GM23338 (cell line): ENCODE data around the gene TMEM50A. TPM values are rescaled to one million over a fixed set of nuclear protein-coding genes. Genes with fewer than 3 reads are reported as not detected.

Experiments
- ATAC-seq: fragments of 200-7000 bp; cut with Tn5 transposase; 3 replicates; pipeline ENCODE4 v1.9.1; 2020
- DNase-seq: peaks from one replicate; pipeline ENCODE4 v3.0.0-alpha.2; 2015; ENCODE audit warnings: low spot score
- H2AFZ ChIP-seq: fragments of 200-600 bp; sonication (generic); 2 replicates; pipeline ENCODE4 v1.8.0; 2016; ENCODE audit warnings: antibody characterized with exemption, mild to moderate bottlenecking, moderate library complexity
- H3F3A ChIP-seq: fragments of 200-600 bp; sonication (generic); replicated peaks from 2 replicates; pipeline ENCODE4 v1.8.0; 2017; ENCODE audit warnings: antibody characterized with exemption, mixed run types, low read depth
- H3K27ac ChIP-seq: fragments of 200-600 bp; sonication (generic); 2 replicates; pipeline ENCODE4 v1.6.1; 2016; ENCODE audit warnings: low read depth
- H3K27me3 ChIP-seq: fragments of 200-600 bp; sonication (generic); 2 replicates; pipeline ENCODE4 v1.8.0; 2016; ENCODE audit warnings: mild to moderate bottlenecking, mixed run types, moderate library complexity; ENCODE audit not compliant: insufficient read depth
- H3K36me3 ChIP-seq: fragments of 200-600 bp; sonication (generic); 2 replicates; pipeline ENCODE4 v1.8.0; 2016; ENCODE audit warnings: mild to moderate bottlenecking; ENCODE audit not compliant: insufficient read depth
- H3K4me1 ChIP-seq: fragments of 200-600 bp; sonication (generic); 2 replicates; pipeline ENCODE4 v1.8.0; 2016; ENCODE audit warnings: mild to moderate bottlenecking, moderate library complexity; ENCODE audit not compliant: insufficient read depth
- H3K4me2 ChIP-seq: fragments of 200-600 bp; sonication (generic); 2 replicates; pipeline ENCODE4 v1.7.1; 2017; ENCODE audit warnings: mixed run types
- H3K4me3 ChIP-seq: fragments of 200-600 bp; sonication (generic); 2 replicates; pipeline ENCODE4 v1.6.1; 2016; ENCODE audit warnings: mixed run types
- H3K79me2 ChIP-seq: fragments of 200-600 bp; sonication (generic); replicated peaks from 2 replicates; pipeline ENCODE4 v1.8.0; 2017; ENCODE audit warnings: mild to moderate bottlenecking; ENCODE audit not compliant: insufficient read depth
- H3K9me2 ChIP-seq: fragments of 200-600 bp; sonication (generic); 2 replicates; pipeline ENCODE4 v1.8.0; 2017; ENCODE audit not compliant: insufficient read depth
- H4K20me1 ChIP-seq: fragments of 200-600 bp; sonication (generic); replicated peaks from 2 replicates; pipeline ENCODE4 v1.8.0; 2017; ENCODE audit warnings: mild to moderate bottlenecking; ENCODE audit not compliant: insufficient read depth
- H3K27ac Mint-ChIP-seq: 2 replicates; pipeline ENCODE4 v1.8.0; 2020; ENCODE audit warnings: inconsistent platforms, mild to moderate bottlenecking, moderate library complexity, mixed read lengths
- H3K27me3 Mint-ChIP-seq: 3 replicates; pipeline ENCODE4 v1.8.0; 2022; ENCODE audit warnings: low read depth, mild to moderate bottlenecking, moderate library complexity, mixed read lengths, inconsistent platforms; ENCODE audit not compliant: insufficient read depth, poor library complexity
- H3K36me3 Mint-ChIP-seq: 3 replicates; pipeline ENCODE4 v1.8.0; 2021; ENCODE audit warnings: low read depth, mild to moderate bottlenecking, inconsistent platforms, moderate library complexity, mixed read lengths
- H3K4me1 Mint-ChIP-seq: 3 replicates; pipeline ENCODE4 v1.8.0; 2020; ENCODE audit warnings: mild to moderate bottlenecking, inconsistent platforms, mixed read lengths
- H3K4me3 Mint-ChIP-seq: 3 replicates; pipeline ENCODE4 v1.8.0; 2021; ENCODE audit warnings: moderate library complexity, mild to moderate bottlenecking, inconsistent platforms, mixed read lengths
- H3K9me3 Mint-ChIP-seq: 3 replicates; pipeline ENCODE4 v1.8.0; 2020; ENCODE audit warnings: moderate library complexity, mild to moderate bottlenecking, inconsistent platforms, mixed read lengths
- ETS1 ChIP-seq: IDR thresholded peaks from 2 replicates; pipeline ENCODE4 v1.6.1; 2016; ENCODE audit warnings: antibody characterized with exemption
- EZH2 ChIP-seq: fragments of 200-600 bp; sonication (generic); IDR thresholded peaks from one replicate; pipeline ENCODE4 v1.8.0; 2017; ENCODE audit warnings: antibody characterized with exemption, mild to moderate bottlenecking, low read depth; ENCODE audit not compliant: unreplicated experiment
- EZH2phosphoT487 ChIP-seq: fragments of 200-600 bp; sonication (generic); IDR thresholded peaks from one replicate; pipeline ENCODE4 v1.8.1; 2018; ENCODE audit warnings: antibody characterized with exemption; ENCODE audit not compliant: unreplicated experiment
- NANOG ChIP-seq: IDR thresholded peaks from 2 replicates; pipeline ENCODE4 v1.6.1; 2016; ENCODE audit warnings: antibody characterized with exemption, borderline replicate concordance
- POLR2AphosphoS5 ChIP-seq: IDR thresholded peaks from 2 replicates; pipeline ENCODE4 v1.6.1; 2016; ENCODE audit warnings: antibody characterized with exemption, low read depth
- STAT1 ChIP-seq: IDR thresholded peaks from one replicate; pipeline ENCODE4 v1.6.1; 2016; ENCODE audit warnings: antibody characterized with exemption; ENCODE audit not compliant: unreplicated experiment
- ZNF114 ChIP-seq: fragments of 250-450 bp; sonication (Bioruptor Pico); IDR thresholded peaks from 2 replicates; pipeline ENCODE4 v1.5.0; 2020; ENCODE audit warnings: mild to moderate bottlenecking, moderate library complexity
- ZNF331 ChIP-seq: fragments of 250-450 bp; sonication (Bioruptor Pico); IDR thresholded peaks from 2 replicates; pipeline ENCODE4 v1.5.0; 2020; ENCODE audit warnings: low read depth, mild to moderate bottlenecking, moderate library complexity
- polyA plus RNA-seq: library from polyadenylated mRNA; unstranded; fragments of >200 nt; fragmentation: Nextera tagmentation; extraction: Ambion mirVana; gene quantifications from 2 replicates; pipeline ENCODE4 v1.2.1, GENCODE V29; 2016
- total RNA-seq: library from RNA; depleted of rRNA; stranded (reverse); fragments of >200 nt; shearing (Covaris generic); gene quantifications from 2 replicates; pipeline ENCODE4 v1.2.3, GENCODE V29; 2014
- TF ChIP-seq, protein P1 (sequence below), 2 experiments: fragments of 200-600 bp in 1 of 2; sonication (generic) in 1 of 2; conservative IDR thresholded peaks; 2 replicates each; pipeline versions ENCODE4 v1.5.1 to v1.6.1; 2016 to 2017; ENCODE audit warnings: antibody characterized with exemption in 2 of 2, low read depth in 2 of 2, mild to moderate bottlenecking in 2 of 2, moderate library complexity in 1 of 2
- TF ChIP-seq, protein P2 (sequence below): IDR thresholded peaks from one replicate; pipeline ENCODE4 v1.6.1; 2018; ENCODE audit warnings: antibody characterized with exemption; ENCODE audit not compliant: unreplicated experiment

The TMEM50A gene
- total and polyA plus RNA-seq, 2 experiments from 2014 or later, result 71.4 to 181 TPM

- H3K4me3 Mint-ChIP-seq, result no peak overlapping the region
- peaks cover 24% of the 10 kb centered on the region for H4K20me1 ChIP-seq
- no peaks in the 10 kb centered on the region for H3K9me2 ChIP-seq
- no peaks in the 10 kb centered on the region for H3K9me3 Mint-ChIP-seq
- TF ChIP-seq POLR2AphosphoS5, result no peak
- no peak for TF ChIP-seq EZH2phosphoT487
- TF ChIP-seq, protein P1, sequence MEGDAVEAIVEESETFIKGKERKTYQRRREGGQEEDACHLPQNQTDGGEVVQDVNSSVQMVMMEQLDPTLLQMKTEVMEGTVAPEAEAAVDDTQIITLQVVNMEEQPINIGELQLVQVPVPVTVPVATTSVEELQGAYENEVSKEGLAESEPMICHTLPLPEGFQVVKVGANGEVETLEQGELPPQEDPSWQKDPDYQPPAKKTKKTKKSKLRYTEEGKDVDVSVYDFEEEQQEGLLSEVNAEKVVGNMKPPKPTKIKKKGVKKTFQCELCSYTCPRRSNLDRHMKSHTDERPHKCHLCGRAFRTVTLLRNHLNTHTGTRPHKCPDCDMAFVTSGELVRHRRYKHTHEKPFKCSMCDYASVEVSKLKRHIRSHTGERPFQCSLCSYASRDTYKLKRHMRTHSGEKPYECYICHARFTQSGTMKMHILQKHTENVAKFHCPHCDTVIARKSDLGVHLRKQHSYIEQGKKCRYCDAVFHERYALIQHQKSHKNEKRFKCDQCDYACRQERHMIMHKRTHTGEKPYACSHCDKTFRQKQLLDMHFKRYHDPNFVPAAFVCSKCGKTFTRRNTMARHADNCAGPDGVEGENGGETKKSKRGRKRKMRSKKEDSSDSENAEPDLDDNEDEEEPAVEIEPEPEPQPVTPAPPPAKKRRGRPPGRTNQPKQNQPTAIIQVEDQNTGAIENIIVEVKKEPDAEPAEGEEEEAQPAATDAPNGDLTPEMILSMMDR (conservative IDR thresholded peaks at IDR 0.05; ENCODE audit: low read depth in 2 of 2), result no peak
- no peak for TF ChIP-seq NANOG
- TF ChIP-seq, protein P2, sequence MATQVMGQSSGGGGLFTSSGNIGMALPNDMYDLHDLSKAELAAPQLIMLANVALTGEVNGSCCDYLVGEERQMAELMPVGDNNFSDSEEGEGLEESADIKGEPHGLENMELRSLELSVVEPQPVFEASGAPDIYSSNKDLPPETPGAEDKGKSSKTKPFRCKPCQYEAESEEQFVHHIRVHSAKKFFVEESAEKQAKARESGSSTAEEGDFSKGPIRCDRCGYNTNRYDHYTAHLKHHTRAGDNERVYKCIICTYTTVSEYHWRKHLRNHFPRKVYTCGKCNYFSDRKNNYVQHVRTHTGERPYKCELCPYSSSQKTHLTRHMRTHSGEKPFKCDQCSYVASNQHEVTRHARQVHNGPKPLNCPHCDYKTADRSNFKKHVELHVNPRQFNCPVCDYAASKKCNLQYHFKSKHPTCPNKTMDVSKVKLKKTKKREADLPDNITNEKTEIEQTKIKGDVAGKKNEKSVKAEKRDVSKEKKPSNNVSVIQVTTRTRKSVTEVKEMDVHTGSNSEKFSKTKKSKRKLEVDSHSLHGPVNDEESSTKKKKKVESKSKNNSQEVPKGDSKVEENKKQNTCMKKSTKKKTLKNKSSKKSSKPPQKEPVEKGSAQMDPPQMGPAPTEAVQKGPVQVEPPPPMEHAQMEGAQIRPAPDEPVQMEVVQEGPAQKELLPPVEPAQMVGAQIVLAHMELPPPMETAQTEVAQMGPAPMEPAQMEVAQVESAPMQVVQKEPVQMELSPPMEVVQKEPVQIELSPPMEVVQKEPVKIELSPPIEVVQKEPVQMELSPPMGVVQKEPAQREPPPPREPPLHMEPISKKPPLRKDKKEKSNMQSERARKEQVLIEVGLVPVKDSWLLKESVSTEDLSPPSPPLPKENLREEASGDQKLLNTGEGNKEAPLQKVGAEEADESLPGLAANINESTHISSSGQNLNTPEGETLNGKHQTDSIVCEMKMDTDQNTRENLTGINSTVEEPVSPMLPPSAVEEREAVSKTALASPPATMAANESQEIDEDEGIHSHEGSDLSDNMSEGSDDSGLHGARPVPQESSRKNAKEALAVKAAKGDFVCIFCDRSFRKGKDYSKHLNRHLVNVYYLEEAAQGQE, result no peak
- no peak for TF ChIP-seq EZH2
- no peak for TF ChIP-seq ZNF331 (CRISPR knock-in tag)
- no peak for TF ChIP-seq STAT1
- TF ChIP-seq ETS1, result no peak
- no peak overlapping the region for H3K4me2 ChIP-seq
- peaks cover 15% of the 10 kb centered on the region for H3K4me1 Mint-ChIP-seq
- H2AFZ ChIP-seq, result no peak overlapping the region
- H3K79me2 ChIP-seq, result peaks cover 75% of the 10 kb centered on the region
- ATAC-seq, result no peak
- peaks cover 8% of the 10 kb centered on the region for H3K27me3 Mint-ChIP-seq
- H3K4me1 ChIP-seq, result peaks cover 10% of the 10 kb centered on the region
- H3K4me3 ChIP-seq, result no peak overlapping the region
- DNase-seq, result no peak
- H3K36me3 ChIP-seq, result no peaks in the 10 kb centered on the region
- no peaks in the 10 kb centered on the region for H3K27me3 ChIP-seq
- H3K27ac ChIP-seq, result no peak overlapping the region
- H3F3A ChIP-seq, result peaks cover 3% of the 10 kb centered on the region
- H3K27ac Mint-ChIP-seq, result no peak overlapping the region
- H3K36me3 Mint-ChIP-seq, result peaks cover 26% of the 10 kb centered on the region
Measured at GRCh38 chr1:25341746-25342145, 3.6 kb downstream of the TMEM50A start.

DNA sequence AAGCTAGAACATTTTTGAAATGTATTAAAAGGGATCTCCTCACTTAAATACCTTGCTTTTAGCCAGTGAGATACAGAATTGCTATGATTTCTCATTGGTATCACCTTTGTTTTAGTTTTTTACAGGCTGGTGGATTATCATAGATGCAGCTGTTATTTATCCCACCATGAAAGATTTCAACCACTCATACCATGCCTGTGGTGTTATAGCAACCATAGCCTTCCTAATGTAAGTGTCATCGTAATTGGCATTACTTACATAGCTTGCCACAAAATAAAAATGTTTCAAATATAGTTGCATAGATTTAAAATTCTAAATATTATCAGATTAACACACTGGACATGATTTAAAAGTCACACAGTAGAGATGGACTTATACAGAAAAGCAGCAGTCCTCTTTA, 4.7 kb downstream of the TMEM50A start:
- Histone ChIP-seq H2AFZ (no peak overlapping the region), H3F3A (peaks cover 3% of the 10 kb centered on the region), H3K79me2 (peaks cover 76% of the 10 kb centered on the region), H3K9me2 (no peaks in the 10 kb centered on the region), H3K36me3 (no peaks in the 10 kb centered on the region), H3K4me3 (no peak overlapping the region), H3K4me1 (peaks cover 10% of the 10 kb centered on the region), H3K27me3 (no peaks in the 10 kb centered on the region), H4K20me1 (peaks cover 24% of the 10 kb centered on the region), H3K4me2 (no peak overlapping the region), H3K27ac (no peak overlapping the region)
- Mint-ChIP-seq H3K4me3 (no peak overlapping the region), H3K27me3 (peaks cover 8% of the 10 kb centered on the region), H3K4me1 (peaks cover 12% of the 10 kb centered on the region), H3K9me3 (no peaks in the 10 kb centered on the region), H3K27ac (no peak overlapping the region), H3K36me3 (peaks cover 32% of the 10 kb centered on the region)
- DNase-seq (no peak), ATAC-seq (no peak)
- TF ChIP-seq ZNF114 (no peak), POLR2AphosphoS5 (no peak), STAT1 (no peak), ZNF331 (CRISPR knock-in tag) (no peak), NANOG (no peak)
- TF ChIP-seq, protein P1 (conservative IDR thresholded peaks at IDR 0.05; ENCODE audit: low read depth in 2 of 2), result no peak
- TF ChIP-seq, protein P2, result no peak
